Fibroblast of lung (primary cell): Measurements from ENCODE around the gene BTRC.

Source experiments
- EZH2 ChIP-seq: IDR thresholded peaks from 2 replicates; pipeline ENCODE4 v1.5.1; 2012; ENCODE audit warnings: low read length, control low read depth, mild to moderate bottlenecking; ENCODE audit errors: missing control alignments
- TF ChIP-seq, protein P1 (sequence below), 2 donors: IDR thresholded peaks in 1 of 2; conservative IDR thresholded peaks in 1 of 2; 1 replicate in 1 of 2; 2 replicates in 1 of 2; pipeline ENCODE4 v1.5.1; 2011 to 2012; ENCODE audit warnings: low read length in 2 of 2, control low read depth in 1 of 2, inconsistent platforms in 1 of 2, low read depth in 1 of 2, mild to moderate bottlenecking in 1 of 2

- TF ChIP-seq, protein P1, sequence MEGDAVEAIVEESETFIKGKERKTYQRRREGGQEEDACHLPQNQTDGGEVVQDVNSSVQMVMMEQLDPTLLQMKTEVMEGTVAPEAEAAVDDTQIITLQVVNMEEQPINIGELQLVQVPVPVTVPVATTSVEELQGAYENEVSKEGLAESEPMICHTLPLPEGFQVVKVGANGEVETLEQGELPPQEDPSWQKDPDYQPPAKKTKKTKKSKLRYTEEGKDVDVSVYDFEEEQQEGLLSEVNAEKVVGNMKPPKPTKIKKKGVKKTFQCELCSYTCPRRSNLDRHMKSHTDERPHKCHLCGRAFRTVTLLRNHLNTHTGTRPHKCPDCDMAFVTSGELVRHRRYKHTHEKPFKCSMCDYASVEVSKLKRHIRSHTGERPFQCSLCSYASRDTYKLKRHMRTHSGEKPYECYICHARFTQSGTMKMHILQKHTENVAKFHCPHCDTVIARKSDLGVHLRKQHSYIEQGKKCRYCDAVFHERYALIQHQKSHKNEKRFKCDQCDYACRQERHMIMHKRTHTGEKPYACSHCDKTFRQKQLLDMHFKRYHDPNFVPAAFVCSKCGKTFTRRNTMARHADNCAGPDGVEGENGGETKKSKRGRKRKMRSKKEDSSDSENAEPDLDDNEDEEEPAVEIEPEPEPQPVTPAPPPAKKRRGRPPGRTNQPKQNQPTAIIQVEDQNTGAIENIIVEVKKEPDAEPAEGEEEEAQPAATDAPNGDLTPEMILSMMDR (conservative IDR thresholded peaks at IDR 0.05 in 1 of 2, IDR thresholded peaks at IDR 0.05 in 1 of 2; ENCODE audit: low read depth in 1 of 2, low read length in 2 of 2), result no peak
- TF ChIP-seq EZH2, result no peak
These were observed 205.0 kb downstream of the BTRC start for GRCh38 chr10:101558671-101559595.
